ENCODE measurements around the gene CLCC1.

DNA sequence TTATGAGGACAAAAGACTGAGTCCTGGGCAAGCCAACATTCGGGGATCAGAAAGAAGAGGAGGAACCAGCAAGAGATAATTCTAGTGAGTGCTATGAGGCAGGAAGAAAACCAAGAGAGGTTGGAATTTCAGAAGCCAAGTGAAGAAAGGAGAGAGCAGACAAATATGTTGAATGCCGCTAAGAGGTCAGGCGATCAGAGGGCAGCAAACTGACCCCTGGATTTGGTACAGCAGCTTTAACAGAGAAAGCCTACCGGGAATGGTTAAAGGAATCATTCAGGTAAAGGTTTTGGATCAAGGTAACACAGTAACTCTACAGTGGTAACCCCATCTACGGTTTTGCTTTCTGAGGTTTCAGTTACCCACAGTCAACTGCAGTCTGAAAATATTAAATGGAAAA is 5.4 kb downstream of the CLCC1 start:
- TF ChIP-seq POLR2A (IDR thresholded peaks at IDR 0.05; ENCODE audit: low read depth, low read length), result no peak
- TF ChIP-seq POLR2AphosphoS5 (IDR thresholded peaks at IDR 0.05; ENCODE audit: low read depth, low read length), result no peak
